HG02588 (cell line): ENCODE data around the gene CHI3L1.

Source experiments
- ATAC-seq: cut with Tn5 transposase; IDR thresholded peaks from one replicate; pipeline ENCODE4 v1.9.1; 2021; ENCODE audit warnings: mild to moderate bottlenecking, moderate library complexity; ENCODE audit not compliant: unreplicated experiment

The CHI3L1 gene

GRCh38 chr1:203136409-203137042, 50.0 kb downstream of the CHI3L1 start:
- no peak for ATAC-seq

DNA sequence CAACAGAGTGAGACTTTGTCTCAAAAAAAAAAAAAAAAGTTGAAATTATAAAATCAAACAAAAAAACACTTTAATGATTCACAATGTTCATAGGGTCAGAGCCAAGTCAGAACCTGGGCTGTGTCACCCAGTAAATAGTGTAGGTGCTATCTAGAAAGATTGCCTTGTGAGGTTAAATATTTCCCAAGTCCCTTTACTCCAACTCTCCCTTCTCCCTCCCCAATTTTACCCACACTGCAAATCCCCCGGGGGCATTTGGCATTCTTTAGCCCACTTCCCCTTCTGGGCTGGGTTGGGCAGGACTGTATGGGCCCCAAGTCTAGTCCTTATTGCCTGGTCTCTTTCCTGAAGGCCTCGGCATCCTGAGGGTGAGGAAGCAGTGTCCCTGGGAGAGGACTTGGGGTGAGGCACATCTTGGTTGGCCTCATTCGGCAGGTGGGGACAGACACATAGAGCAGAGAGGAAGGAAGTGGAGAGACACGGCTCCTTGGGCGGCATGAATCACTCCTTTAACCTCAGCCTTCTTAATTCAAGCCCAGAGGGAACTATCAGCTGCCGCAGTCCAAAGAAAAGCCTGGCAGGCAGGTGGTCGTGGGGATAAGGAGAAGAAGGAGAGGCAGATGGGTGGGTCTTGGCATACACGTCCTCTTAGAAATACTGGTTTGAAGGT, 50.7 kb downstream of the CHI3L1 start:
- no peak for ATAC-seq

DNA sequence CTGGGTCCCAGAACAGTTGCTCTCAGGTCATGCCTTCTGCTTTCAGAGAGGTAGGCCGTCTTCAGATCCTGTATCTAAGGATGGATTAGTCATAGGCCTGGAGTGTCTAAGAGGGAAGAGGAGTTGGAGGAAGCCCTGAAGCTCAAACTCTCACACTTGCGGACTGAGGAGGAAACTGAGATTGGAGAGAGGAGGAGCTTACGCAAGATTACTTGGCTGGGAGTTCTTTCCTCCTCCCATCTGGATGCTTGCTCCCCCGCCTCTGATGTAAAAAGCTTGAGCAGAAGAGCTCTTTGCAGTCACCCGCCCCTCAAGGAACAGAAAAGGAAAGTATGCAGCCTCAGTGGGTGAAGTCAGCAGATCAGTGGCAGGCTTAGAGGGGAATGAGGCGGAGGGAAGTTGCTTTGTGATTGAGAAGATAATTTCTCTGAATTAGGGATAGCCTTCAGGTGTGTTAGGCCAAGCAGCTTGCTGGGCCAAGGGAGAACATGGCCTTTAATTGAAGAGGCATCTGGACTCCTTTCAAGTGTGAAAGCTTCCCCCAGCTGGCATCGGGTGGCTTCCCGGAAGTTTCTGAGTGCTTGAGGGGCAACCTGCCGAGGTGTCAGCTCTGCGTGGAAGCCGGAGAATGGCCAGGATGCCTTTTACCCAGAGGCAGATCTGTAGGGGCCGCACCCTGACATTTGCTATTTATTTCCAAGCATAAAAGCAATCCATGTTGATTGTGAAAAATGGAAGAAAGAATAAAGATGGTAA, 52.4 kb downstream of the CHI3L1 start:
- ATAC-seq = no peak

- no peak for ATAC-seq
Observed at GRCh38 chr1:203131548-203132200, 54.8 kb downstream of the CHI3L1 start.

DNA sequence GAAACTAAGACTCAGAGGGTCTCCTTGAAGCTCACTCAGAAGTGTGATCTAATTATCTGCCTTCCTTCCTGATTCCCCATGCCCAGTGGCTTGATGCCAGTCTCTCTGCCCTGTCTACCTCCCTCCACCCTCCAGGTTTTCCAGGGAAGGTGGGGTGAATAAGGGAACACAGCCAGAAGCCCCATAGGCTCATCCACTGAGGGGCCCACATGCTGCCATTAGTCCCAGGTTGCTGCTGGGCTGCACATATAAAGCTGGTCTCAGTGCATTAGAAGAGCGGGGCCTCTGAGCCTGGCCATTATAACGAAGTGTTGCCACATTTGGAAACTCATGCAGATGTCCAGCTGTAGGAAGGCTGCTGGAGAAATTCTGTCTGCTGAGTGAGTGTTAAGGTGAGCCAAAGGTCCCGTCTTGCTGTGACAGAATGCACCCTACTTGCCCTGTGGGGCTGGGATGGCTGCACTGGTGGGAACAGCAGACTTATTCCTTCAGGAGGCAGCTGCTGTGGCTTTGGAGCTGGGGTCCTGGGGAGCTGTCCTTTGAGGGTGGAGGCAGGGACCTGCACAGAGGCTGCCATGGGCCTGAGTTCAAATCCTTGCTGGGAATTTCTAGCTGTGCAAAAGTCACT, 56.0 kb downstream of the CHI3L1 start:
- no peak for ATAC-seq

- no peak for ATAC-seq
Observed at GRCh38 chr1:203129501-203130231, 56.8 kb downstream of the CHI3L1 start.
